Prostate gland (tissue), 2 donors: ENCODE results near the gene TNS3. TPM values are rescaled to one million over a fixed set of nuclear protein-coding genes. Genes with fewer than 3 reads are reported as not detected.

Experiments used
- DNase-seq: peaks from one replicate; pipeline ENCODE4 v3.0.0-alpha.2; 2019; ENCODE audit warnings: low spot score
- H3K27ac ChIP-seq, 2 donors: fragments of 200-600 bp; sonication (generic); 2 replicates each; pipeline ENCODE4 v1.5.1; 2017 to 2019
- H3K27me3 ChIP-seq: fragments of 200-600 bp; sonication (generic); replicated peaks from 2 replicates; pipeline ENCODE4 v1.5.1; 2019; ENCODE audit not compliant: insufficient read depth
- H3K36me3 ChIP-seq, 2 donors: fragments of 200-600 bp; sonication (generic); 1 replicate in 1 of 2; 2 replicates in 1 of 2; pipeline versions ENCODE4 v1.5.1 to v1.8.1; 2017 to 2019
- H3K4me1 ChIP-seq: fragments of 200-600 bp; sonication (generic); replicated peaks from 2 replicates; pipeline ENCODE4 v1.5.1; 2019
- H3K4me3 ChIP-seq, 2 donors: fragments of 200-600 bp; sonication (generic); 2 replicates each; pipeline ENCODE4 v1.5.1; 2017 to 2019
- H3K9me3 ChIP-seq: fragments of 200-600 bp; sonication (generic); 2 replicates; pipeline ENCODE4 v1.5.1; 2017
- CTCF ChIP-seq, 4 experiments: fragments of 200-600 bp in 2 of 4; fragments of 450-650 bp in 2 of 4; sonication (generic) in 2 of 4; IDR thresholded peaks; 1 replicate in 3 of 4; 2 replicates in 1 of 4; pipeline ENCODE4 v1.5.1; 2016 to 2019; ENCODE audit warnings: antibody characterized with exemption in 4 of 4, mild to moderate bottlenecking in 2 of 4, moderate library complexity in 2 of 4
- POLR2A ChIP-seq: fragments of 450-650 bp; IDR thresholded peaks from one replicate; pipeline ENCODE4 v1.6.1; 2016; ENCODE audit warnings: antibody characterized with exemption, mild to moderate bottlenecking
- POLR2AphosphoS5 ChIP-seq: sonication (generic); formaldehyde crosslinking; IDR thresholded peaks from one replicate; pipeline ENCODE4 v1.6.1; 2017; ENCODE audit warnings: antibody characterized with exemption
- WGBS: methylation state at CpG from one replicate; pipeline ENCODE4 v1.1.5; 2018; 5-methylcytosine and 5-hydroxymethylcytosine counted together
- intact Hi-C: fragments of 100-400 bp; cut with DNase I; formaldehyde crosslinking; loops from one replicate; pipeline ENCODE4 v1.14.2; 2022
- total RNA-seq, 2 donors: library from RNA; depleted of rRNA; stranded (reverse); fragments of >200 nt; gene quantifications; one replicate each; pipeline ENCODE4 v1.1.0, GENCODE V29; 2016

Gene TNS3
- total RNA-seq, 2 donors from 2014 or later: 19.5 to 95.8 TPM

- Histone ChIP-seq H3K4me1 (no peaks in the 10 kb centered on the region), H3K27ac (no peak overlapping the region), H3K36me3 (no peaks in the 10 kb centered on the region), H3K9me3 (no peaks in the 10 kb centered on the region), H3K27me3 (no peaks in the 10 kb centered on the region), H3K4me3 (no peak overlapping the region)
- TF ChIP-seq POLR2AphosphoS5 (no peak), POLR2A (no peak), CTCF (IDR thresholded peaks at IDR 0.05) (no peak)
- WGBS: 55% methylated on average over 3 of the region's 3 CpGs
- intact Hi-C loops: no loop called here
- no peak for DNase-seq
Measured at GRCh38 chr7:47552621-47553020, 29.3 kb downstream of the TNS3 start.

GRCh38 chr7:47551668-47552440 lies 30.1 kb downstream of the TNS3 start:
- Histone ChIP-seq H3K27me3 (no peaks in the 10 kb centered on the region), H3K27ac (no peak overlapping the region), H3K9me3 (no peaks in the 10 kb centered on the region), H3K4me1 (no peaks in the 10 kb centered on the region), H3K36me3 (no peaks in the 10 kb centered on the region), H3K4me3 (no peak overlapping the region)
- intact Hi-C loops: no loop called here
- no peak for DNase-seq
- TF ChIP-seq POLR2AphosphoS5 (no peak), CTCF (IDR thresholded peaks at IDR 0.05) (no peak), POLR2A (no peak)
- WGBS: 35% methylated on average over 12 of the region's 12 CpGs

GRCh38 chr7:47550788-47551470 lies 31.0 kb downstream of the TNS3 start:
- no peaks in the 10 kb centered on the region for H3K9me3 ChIP-seq
- TF ChIP-seq CTCF (IDR thresholded peaks at IDR 0.05) (no peak), POLR2A (no peak), POLR2AphosphoS5 (no peak)
- H3K27me3 ChIP-seq: no peaks in the 10 kb centered on the region
- no peak overlapping the region for H3K27ac ChIP-seq
- 90% methylated on average over 11 of the region's 11 CpGs for WGBS
- no peaks in the 10 kb centered on the region for H3K4me1 ChIP-seq
- intact Hi-C loops: no loop called here
- no peak for DNase-seq
- H3K4me3 ChIP-seq: no peak overlapping the region
- no peaks in the 10 kb centered on the region for H3K36me3 ChIP-seq

GRCh38 chr7:47549916-47550315 lies 32.0 kb downstream of the TNS3 start:
- Histone ChIP-seq H3K27me3 (no peaks in the 10 kb centered on the region), H3K36me3 (no peaks in the 10 kb centered on the region), H3K9me3 (no peaks in the 10 kb centered on the region), H3K4me3 (no peak overlapping the region), H3K27ac (no peak overlapping the region), H3K4me1 (no peaks in the 10 kb centered on the region)
- 86% methylated on average over 8 of the region's 8 CpGs for WGBS
- DNase-seq: no peak
- TF ChIP-seq POLR2AphosphoS5 (no peak), CTCF (IDR thresholded peaks at IDR 0.05) (no peak), POLR2A (no peak)
- intact Hi-C loops: no loop called here

- H3K9me3 ChIP-seq: no peaks in the 10 kb centered on the region
- no peaks in the 10 kb centered on the region for H3K27me3 ChIP-seq
- intact Hi-C loops: no loop called here
- no peak for TF ChIP-seq CTCF (IDR thresholded peaks at IDR 0.05)
- TF ChIP-seq POLR2A: no peak
- TF ChIP-seq POLR2AphosphoS5: no peak
- no peak overlapping the region for H3K4me3 ChIP-seq
- WGBS: 96% methylated on average over 6 of the region's 6 CpGs
- no peak overlapping the region for H3K27ac ChIP-seq
- H3K36me3 ChIP-seq: no peaks in the 10 kb centered on the region
- no peaks in the 10 kb centered on the region for H3K4me1 ChIP-seq
- no peak for DNase-seq
Measured at GRCh38 chr7:47549397-47549796, 32.5 kb downstream of the TNS3 start.
